GM12865 (cell line): ENCODE data around the gene MGAT5.

Experiments used
- DNase-seq: peaks from one replicate; pipeline ENCODE4 v3.0.0; 2010; ENCODE audit warnings: low read depth
- H3K4me3 ChIP-seq: 2 replicates; pipeline ENCODE4 v1.5.1; 2011; ENCODE audit warnings: mild to moderate bottlenecking, low read depth, low read length, control low read depth
- CTCF ChIP-seq: IDR thresholded peaks from 2 replicates; pipeline ENCODE4 v1.5.1; 2011; ENCODE audit warnings: low read length, control low read depth, low read depth, inconsistent platforms; ENCODE audit not compliant: insufficient read depth; ENCODE audit errors: missing control alignments

MGAT5 gene

GRCh38 chr2:134417968-134418582 lies 164.2 kb downstream of the MGAT5 start:
- TF ChIP-seq CTCF: no peak
- H3K4me3 ChIP-seq: no peak overlapping the region
- DNase-seq: no peak

GRCh38 chr2:134420259-134420658 lies 166.4 kb downstream of the MGAT5 start:
- no peak overlapping the region for H3K4me3 ChIP-seq
- no peak for TF ChIP-seq CTCF
- DNase-seq: no peak

GRCh38 chr2:134420920-134421319 lies 167.0 kb downstream of the MGAT5 start:
- no peak for TF ChIP-seq CTCF
- DNase-seq: no peak
- no peak overlapping the region for H3K4me3 ChIP-seq

DNA sequence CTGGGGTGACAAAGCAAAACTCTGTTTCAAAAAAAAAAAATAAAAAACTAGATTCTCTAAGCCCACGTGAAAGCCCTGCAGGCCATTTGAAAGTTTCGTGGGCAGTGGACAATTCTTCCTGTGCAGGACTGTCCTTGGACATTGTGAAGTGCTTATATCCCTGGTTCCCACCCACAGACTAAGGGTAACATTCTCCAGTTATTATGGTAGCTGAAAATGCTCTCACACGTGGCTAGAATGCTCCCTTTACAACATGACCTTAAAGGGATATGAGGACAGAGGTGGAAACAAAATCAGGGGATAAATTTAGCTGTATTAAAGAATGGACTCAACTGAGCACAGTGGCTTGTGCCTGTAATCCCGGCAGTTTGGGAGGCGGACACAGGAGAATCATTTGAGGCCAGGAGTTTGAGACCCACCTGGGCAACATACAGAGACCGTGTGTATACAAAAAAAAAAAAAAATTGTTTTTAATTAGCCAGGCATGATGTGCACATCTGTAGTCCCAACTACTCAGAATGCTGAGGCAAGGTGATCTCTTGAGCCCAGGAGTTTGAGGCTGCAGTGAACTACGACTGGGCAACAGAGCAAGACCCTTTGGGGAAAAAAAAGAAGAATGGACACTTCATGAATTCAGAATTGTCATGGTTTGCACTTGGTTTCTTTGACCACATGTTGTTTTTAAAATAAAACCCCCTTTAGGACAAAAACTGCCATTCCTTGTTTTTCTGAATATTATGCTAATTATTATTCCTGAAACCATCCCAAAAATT lies 167.9 kb downstream of the MGAT5 start:
- no peak for TF ChIP-seq CTCF
- DNase-seq: no peak
- H3K4me3 ChIP-seq: no peak overlapping the region

GRCh38 chr2:134425724-134426496 lies 172.0 kb downstream of the MGAT5 start:
- no peak for DNase-seq
- no peak for TF ChIP-seq CTCF
- H3K4me3 ChIP-seq: no peak overlapping the region

GRCh38 chr2:134426721-134427120 lies 172.8 kb downstream of the MGAT5 start:
- no peak for DNase-seq
- no peak overlapping the region for H3K4me3 ChIP-seq
- no peak for TF ChIP-seq CTCF

- no peak for DNase-seq
- no peak for TF ChIP-seq CTCF
- H3K4me3 ChIP-seq: no peak overlapping the region
Observed at GRCh38 chr2:134429886-134430285, 176.0 kb downstream of the MGAT5 start.
